Coronary artery (tissue), 2 donors: ENCODE data around the gene CDK14.

Experiments used
- DNase-seq: peaks from one replicate; pipeline ENCODE4 v3.0.0-alpha.2; 2017; ENCODE audit warnings: low spot score
- H3K27ac ChIP-seq, 2 donors: fragments of 200-600 bp; sonication (generic); one replicate each; pipeline ENCODE4 v1.5.1; 2016 to 2019
- H3K4me3 ChIP-seq: fragments of 200-600 bp; sonication (generic); 2 replicates; pipeline ENCODE4 v1.5.1; 2016; ENCODE audit warnings: mild to moderate bottlenecking, moderate library complexity
- TF ChIP-seq, protein P1 (sequence below): fragments of 200-600 bp; sonication (generic); IDR thresholded peaks from one replicate; pipeline ENCODE4 v1.5.1; 2019; ENCODE audit warnings: antibody characterized with exemption

The CDK14 gene

DNA sequence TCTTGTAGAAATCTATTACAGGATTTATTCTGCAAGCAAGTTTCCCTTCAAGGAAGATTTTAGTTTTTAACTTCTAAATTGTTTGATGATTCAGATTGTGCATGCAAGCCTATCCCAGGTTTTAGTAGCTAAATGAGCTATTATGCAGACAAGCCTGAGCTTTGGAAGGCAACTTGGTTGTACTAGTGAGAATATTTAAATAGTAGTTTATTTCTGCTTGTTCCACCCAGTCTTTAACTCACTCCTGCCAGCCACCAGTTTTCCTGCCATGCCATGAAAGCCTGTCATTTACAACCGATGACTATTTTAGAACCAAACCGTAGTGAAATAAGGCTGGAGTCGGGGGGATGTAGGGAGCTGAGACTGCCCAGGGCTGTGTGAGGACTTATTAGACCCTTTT lies 343.5 kb downstream of the CDK14 start:
- TF ChIP-seq, protein P1, sequence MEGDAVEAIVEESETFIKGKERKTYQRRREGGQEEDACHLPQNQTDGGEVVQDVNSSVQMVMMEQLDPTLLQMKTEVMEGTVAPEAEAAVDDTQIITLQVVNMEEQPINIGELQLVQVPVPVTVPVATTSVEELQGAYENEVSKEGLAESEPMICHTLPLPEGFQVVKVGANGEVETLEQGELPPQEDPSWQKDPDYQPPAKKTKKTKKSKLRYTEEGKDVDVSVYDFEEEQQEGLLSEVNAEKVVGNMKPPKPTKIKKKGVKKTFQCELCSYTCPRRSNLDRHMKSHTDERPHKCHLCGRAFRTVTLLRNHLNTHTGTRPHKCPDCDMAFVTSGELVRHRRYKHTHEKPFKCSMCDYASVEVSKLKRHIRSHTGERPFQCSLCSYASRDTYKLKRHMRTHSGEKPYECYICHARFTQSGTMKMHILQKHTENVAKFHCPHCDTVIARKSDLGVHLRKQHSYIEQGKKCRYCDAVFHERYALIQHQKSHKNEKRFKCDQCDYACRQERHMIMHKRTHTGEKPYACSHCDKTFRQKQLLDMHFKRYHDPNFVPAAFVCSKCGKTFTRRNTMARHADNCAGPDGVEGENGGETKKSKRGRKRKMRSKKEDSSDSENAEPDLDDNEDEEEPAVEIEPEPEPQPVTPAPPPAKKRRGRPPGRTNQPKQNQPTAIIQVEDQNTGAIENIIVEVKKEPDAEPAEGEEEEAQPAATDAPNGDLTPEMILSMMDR: no peak
- Histone ChIP-seq H3K27ac (no peak overlapping the region), H3K4me3 (no peak overlapping the region)
- DNase-seq: no peak

DNA sequence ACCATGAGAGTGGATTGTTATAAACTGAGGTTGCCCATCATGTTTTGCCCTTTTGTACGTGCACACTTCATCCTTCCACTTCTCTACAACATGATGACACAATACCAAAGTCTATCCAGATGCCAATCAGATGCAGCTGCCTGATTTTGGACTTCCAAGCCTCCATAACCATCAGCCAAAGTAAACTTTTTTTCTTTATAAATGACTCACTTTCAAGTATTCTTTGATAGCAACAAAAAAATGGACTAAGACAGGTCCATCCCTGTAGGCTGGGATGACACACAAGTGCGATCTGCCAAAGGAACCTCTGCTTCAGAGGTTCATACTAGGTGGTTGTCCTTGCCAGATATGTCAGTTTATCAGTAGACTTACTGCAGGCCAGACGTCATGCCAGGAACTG lies 347.9 kb downstream of the CDK14 start:
- DNase-seq: no peak
- Histone ChIP-seq H3K4me3 (no peak overlapping the region), H3K27ac (no peak overlapping the region)
- TF ChIP-seq, protein P1: no peak

DNA sequence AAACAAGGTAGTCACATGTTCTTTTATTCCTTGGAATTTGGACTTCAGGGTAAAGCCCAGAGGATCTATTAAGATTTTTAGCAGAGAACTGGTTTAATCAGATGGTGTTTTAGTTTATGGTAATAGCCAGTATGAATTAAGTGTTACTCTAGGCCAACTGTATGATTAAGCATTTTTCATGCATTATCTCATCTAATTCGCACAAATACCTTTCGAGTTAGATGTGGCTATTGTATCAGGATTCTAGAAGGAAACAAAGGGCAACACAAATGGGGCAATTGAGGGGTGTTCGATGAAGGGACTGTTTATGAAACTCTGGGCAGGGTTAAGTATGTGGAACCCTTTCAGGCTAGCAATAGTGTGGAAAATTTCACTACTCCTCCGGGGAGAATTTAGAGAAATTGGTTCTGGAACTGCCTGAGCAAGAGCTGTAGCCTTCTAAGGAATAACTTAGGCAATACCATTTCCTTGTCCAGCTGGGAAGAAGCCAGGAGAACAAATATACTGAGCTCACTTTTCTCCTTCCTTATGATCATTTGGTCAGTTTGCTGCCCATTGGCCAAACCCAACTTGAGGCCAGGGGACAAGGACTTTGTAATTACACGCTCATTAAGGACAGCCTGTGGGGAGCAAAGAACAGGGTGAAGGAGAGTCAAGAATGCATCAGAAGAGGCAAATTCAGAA lies 349.1 kb downstream of the CDK14 start:
- TF ChIP-seq, protein P1: no peak
- no peak overlapping the region for H3K4me3 ChIP-seq
- DNase-seq: no peak
- peak overlapping the region; percentile 70 to 83 for H3K27ac ChIP-seq

DNA sequence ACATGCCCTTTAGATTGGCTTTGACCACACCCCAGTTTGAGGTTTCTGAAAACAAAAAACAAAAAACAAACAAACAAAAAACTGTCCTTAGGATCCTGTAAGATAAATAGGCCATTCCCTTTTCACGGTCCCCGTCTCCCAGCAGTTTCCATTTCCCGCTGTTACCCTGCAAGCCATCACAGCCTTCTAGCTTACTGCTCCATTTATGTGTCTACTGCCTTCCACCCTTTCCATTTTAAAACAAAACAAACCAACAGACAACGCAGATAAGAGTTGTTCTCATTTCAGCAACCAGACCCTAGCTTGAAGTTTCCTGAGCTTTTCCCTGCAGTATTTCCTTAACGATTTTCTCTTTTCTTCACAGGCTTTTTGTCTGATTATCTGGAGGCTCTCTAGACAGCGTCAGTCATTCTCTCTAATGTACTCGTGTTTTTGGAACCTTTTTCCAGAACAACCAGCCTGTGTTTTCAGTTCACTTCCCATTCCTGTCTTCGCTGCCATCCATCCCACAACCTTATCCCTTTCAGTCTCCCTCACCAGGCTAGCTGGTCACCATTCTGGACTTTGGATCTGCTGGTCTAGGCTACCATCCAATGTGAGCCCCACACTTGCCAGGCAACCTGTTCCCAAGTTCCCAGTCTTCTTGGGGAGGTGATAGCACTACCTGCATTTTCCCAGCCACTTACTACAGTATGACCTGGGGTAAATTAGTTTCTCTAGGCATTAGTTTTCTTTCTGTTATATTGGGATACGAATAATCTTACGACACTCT lies 350.8 kb downstream of the CDK14 start:
- DNase-seq: no peak
- TF ChIP-seq, protein P1: no peak
- Histone ChIP-seq H3K4me3 (no peak overlapping the region), H3K27ac (peak overlapping the region; percentile 61 to 70)

DNA sequence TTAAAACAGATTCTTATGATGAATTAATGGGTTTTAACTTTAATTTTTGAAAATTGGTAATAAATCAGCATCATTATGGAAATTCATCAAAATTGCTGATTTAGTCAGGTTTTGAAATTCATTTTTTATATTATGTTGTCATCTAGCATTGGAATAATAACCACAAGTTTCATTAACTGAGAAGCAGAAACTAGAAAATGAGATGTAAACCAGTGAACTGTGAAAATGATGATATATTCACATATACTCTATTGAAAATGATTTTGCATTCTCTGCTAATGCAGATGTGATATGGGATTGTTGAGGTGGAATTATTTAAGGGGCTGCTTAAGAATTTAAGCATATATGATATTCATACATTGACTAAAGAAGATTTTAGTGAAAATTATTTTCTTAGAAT lies 352.0 kb downstream of the CDK14 start:
- no peak for DNase-seq
- Histone ChIP-seq H3K4me3 (no peak overlapping the region), H3K27ac (no peak overlapping the region)
- TF ChIP-seq, protein P1: no peak

DNA sequence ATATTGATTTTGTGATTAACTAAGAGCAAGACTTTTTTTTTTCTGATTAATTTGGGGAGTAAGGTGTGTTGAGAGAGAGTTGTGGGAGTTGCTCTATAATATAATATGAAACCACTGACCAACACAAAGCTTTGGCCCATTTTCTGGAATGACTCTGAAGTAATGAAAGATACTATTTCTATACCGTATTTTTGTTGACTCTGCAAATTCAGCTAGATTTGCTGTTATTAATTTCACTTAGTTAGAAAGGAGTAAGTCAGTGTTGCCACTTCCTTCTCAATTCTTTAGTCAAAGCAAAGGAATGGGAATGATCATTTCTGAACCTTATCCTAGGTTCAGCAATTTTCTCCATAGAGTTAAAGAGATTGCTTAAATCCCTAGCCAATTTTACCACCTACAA lies 355.1 kb downstream of the CDK14 start:
- Histone ChIP-seq H3K27ac (no peak overlapping the region), H3K4me3 (no peak overlapping the region)
- TF ChIP-seq, protein P1: no peak
- no peak for DNase-seq
